GM12878 (cell line): ENCODE results near the gene UBR2. TPM values are rescaled to one million over a fixed set of nuclear protein-coding genes. Genes with fewer than 3 reads are reported as not detected.

Experiments
- ATAC-seq: fragments of 200-7000 bp; cut with Tn5 transposase; 3 replicates; pipeline ENCODE4 v1.9.1; 2020; ENCODE audit warnings: mild to moderate bottlenecking, moderate library complexity
- BruUV-seq: library from RNA; stranded (reverse); fragments of 400-500 nt; replicated peaks from 2 replicates; lab custom pipeline; 2021; lab: Mats Ljungman, UMichigan
- CTCF ChIA-PET: fragments of 300-600 bp; sonication (Branson Sonifier 250); formaldehyde crosslinking; extraction: SDS; loops from one replicate; lab custom pipeline; 2021; ENCODE audit warnings: inconsistent platforms; lab: Yijun Ruan, JAX
- POLR2A ChIA-PET: fragments of 350-600 bp; formaldehyde crosslinking; extraction: SDS; loops from one replicate; lab custom pipeline; 2021; ENCODE audit warnings: inconsistent platforms; lab: Charles Lee
- RAD21 ChIA-PET: fragments of 300-600 bp; sonication (Branson Sonifier 250); formaldehyde crosslinking; loops from one replicate; lab custom pipeline; 2023; ENCODE audit warnings: antibody characterized with exemption; ENCODE audit not compliant: unreplicated experiment; lab: Charles Lee
- SMC1A ChIA-PET: fragments of 300-600 bp; sonication (Branson Sonifier 250); formaldehyde crosslinking; loops from one replicate; lab custom pipeline; 2023; ENCODE audit not compliant: unreplicated experiment, uncharacterized antibody; lab: Charles Lee
- DNase-seq: peaks from one replicate; pipeline ENCODE4 v3.0.0-alpha.2; 2011; ENCODE audit warnings: low read depth, low spot score
- FAIRE-seq: peaks from 3 replicates; lab custom pipeline; 2011; peaks lifted over from hg19 to GRCh38; lab: Jason Lieb, UNC
- H2AFZ ChIP-seq: 2 replicates; pipeline ENCODE4 v1.6.0; 2011; ENCODE audit warnings: low read depth, low read length, control low read depth; ENCODE audit not compliant: control insufficient read depth
- H3K27ac ChIP-seq: 2 replicates; pipeline ENCODE4 v1.5.1; 2011; ENCODE audit warnings: control low read depth; ENCODE audit not compliant: control insufficient read depth, insufficient read depth
- H3K27me3 ChIP-seq, 2 experiments: replicated peaks in 1 of 2; 2 replicates each; pipeline versions ENCODE4 v1.6.0 to v1.6.1; 2011; ENCODE audit warnings: low read length in 1 of 2; ENCODE audit not compliant: control insufficient read depth in 2 of 2, insufficient read depth in 2 of 2
- H3K36me3 ChIP-seq, 2 experiments: 2 replicates each; pipeline ENCODE4 v1.5.1; 2011; ENCODE audit warnings: low read length in 1 of 2; ENCODE audit not compliant: control insufficient read depth in 2 of 2, insufficient read depth in 2 of 2
- H3K4me1 ChIP-seq: 2 replicates; pipeline ENCODE4 v1.6.1; 2011; ENCODE audit warnings: mild to moderate bottlenecking, low read length, moderate library complexity, mixed read lengths; ENCODE audit not compliant: control insufficient read depth, insufficient read depth
- H3K4me2 ChIP-seq: 2 replicates; pipeline ENCODE4 v1.6.0; 2011; ENCODE audit warnings: control low read depth; ENCODE audit not compliant: control insufficient read depth, insufficient read depth
- H3K4me3 ChIP-seq: fragments of 200-600 bp; sonication (generic); 2 replicates; pipeline ENCODE4 v1.5.1; 2016
- H3K79me2 ChIP-seq: 2 replicates; pipeline ENCODE4 v1.6.0; 2011; ENCODE audit warnings: low read length; ENCODE audit not compliant: control insufficient read depth, insufficient read depth
- H3K9ac ChIP-seq: 2 replicates; pipeline ENCODE4 v1.8.0; 2011; ENCODE audit warnings: low read length, control low read depth, mixed read lengths; ENCODE audit not compliant: control insufficient read depth, insufficient read depth
- H3K9me3 ChIP-seq: replicated peaks from 3 replicates; pipeline ENCODE4 v1.5.1; 2011; ENCODE audit warnings: mild to moderate bottlenecking, low read length; ENCODE audit not compliant: control insufficient read depth, insufficient read depth
- H4K20me1 ChIP-seq: 2 replicates; pipeline ENCODE4 v1.6.0; 2011; ENCODE audit not compliant: control insufficient read depth, insufficient read depth
- CHD4 ChIP-seq: fragments of 200-600 bp; sonication (generic); IDR thresholded peaks from 2 replicates; pipeline ENCODE4 v1.6.1; 2016; ENCODE audit warnings: mild to moderate bottlenecking
- CREB1 ChIP-seq: IDR thresholded peaks from 2 replicates; pipeline ENCODE4 v1.6.1; 2012; ENCODE audit warnings: low read depth, mild to moderate bottlenecking, inconsistent platforms
- CREM ChIP-seq: IDR thresholded peaks from 2 replicates; pipeline ENCODE4 v1.6.1; 2014; ENCODE audit warnings: antibody characterized with exemption, low read depth
- FOS ChIP-seq: IDR thresholded peaks from 3 replicates; pipeline ENCODE4 v1.6.1; 2011; ENCODE audit warnings: borderline replicate concordance; ENCODE audit not compliant: insufficient read length; ENCODE audit errors: extremely low read depth
- GATAD2B ChIP-seq: fragments of 450-650 bp; conservative IDR thresholded peaks from 2 replicates; pipeline ENCODE4 v1.6.1; 2017; ENCODE audit warnings: low read depth, mild to moderate bottlenecking, moderate library complexity
- MTA3 ChIP-seq: IDR thresholded peaks from 2 replicates; pipeline ENCODE4 v1.6.1; 2012; ENCODE audit warnings: low read length, inconsistent platforms, borderline replicate concordance
- NBN ChIP-seq: fragments of 450-650 bp; IDR thresholded peaks from 2 replicates; pipeline ENCODE4 v1.6.1; 2016
- PAX5 ChIP-seq: IDR thresholded peaks from 2 replicates; pipeline ENCODE4 v1.6.1; 2011; ENCODE audit warnings: low read depth, low read length, borderline replicate concordance
- PML ChIP-seq: IDR thresholded peaks from 2 replicates; pipeline ENCODE4 v1.6.1; 2012; ENCODE audit warnings: low read length, inconsistent platforms
- RB1 ChIP-seq: fragments of 450-650 bp; formaldehyde crosslinking; IDR thresholded peaks from 2 replicates; pipeline ENCODE4 v1.6.1; 2017; ENCODE audit warnings: mild to moderate bottlenecking, borderline replicate concordance
- SMAD1 ChIP-seq: fragments of 450-650 bp; IDR thresholded peaks from 2 replicates; pipeline ENCODE4 v1.6.1; 2018; ENCODE audit warnings: mild to moderate bottlenecking, low read depth; ENCODE audit not compliant: partially characterized antibody
- SMC3 ChIP-seq: IDR thresholded peaks from 2 replicates; pipeline ENCODE4 v1.6.1; 2011; ENCODE audit warnings: low read length, improper control_type of control experiment, borderline replicate concordance
- ZNF24 ChIP-seq: fragments of 450-650 bp; IDR thresholded peaks from 2 replicates; pipeline ENCODE4 v1.6.1; 2017; ENCODE audit warnings: antibody characterized with exemption, mild to moderate bottlenecking
- WGBS: methylation state at CpG from one replicate; pipeline ENCODE4 v1.1.6; 2016; ENCODE audit warnings: low lambda C conversion rate; ENCODE audit not compliant: insufficient replicate concordance, insufficient coverage; ENCODE audit errors: missing lambda C conversion rate; 5-methylcytosine and 5-hydroxymethylcytosine counted together
- in situ Hi-C: fragments of 300-500 bp; cut with MboI; formaldehyde crosslinking; loops from 9 replicates; pipeline ENCODE4 v1.14.3; 2018; ENCODE audit warnings: mixed read lengths
- intact Hi-C: fragments of 100-400 bp; cut with micrococcal nuclease; formaldehyde crosslinking; loops from one replicate; pipeline ENCODE4 v1.14.2; 2022; ENCODE audit not compliant: unreplicated experiment
- polyA plus RNA-seq, 11 experiments: library from polyadenylated mRNA; depleted of rRNA in 4 of 11; unstranded in 6 of 11; stranded (reverse) in 5 of 11; fragments of >200 nt; fragmentation: Nextera tagmentation in 4 of 11; fragmentation: Illumina TruSeq in 1 of 11; extraction: Ambion mirVana in 4 of 11; extraction: Trizol in 1 of 11; gene quantifications; 1 replicate in 1 of 11; 2 replicates in 10 of 11; pipeline versions ENCODE4 v1.2.1 to v1.2.3, GENCODE V29; 2011 to 2016; ENCODE audit warnings: inconsistent platforms in 2 of 11, missing spikeins in 2 of 11, low read depth in 1 of 11
- total RNA-seq, 4 experiments: library from RNA; depleted of rRNA in 3 of 4; stranded (reverse); fragments of >200 nt in 3 of 4; fragmentation: Illumina TruSeq in 1 of 4; extraction: Trizol in 1 of 4; gene quantifications; 2 replicates each; pipeline versions ENCODE4 v1.2.1 to v1.2.3, GENCODE V29; 2013 to 2021
- TF ChIP-seq, protein P1 (sequence below): fragments of 150-350 bp; IDR thresholded peaks from 2 replicates; pipeline ENCODE4 v1.6.1; 2014; ENCODE audit warnings: mild to moderate bottlenecking, low read depth, low read length
- TF ChIP-seq, protein P2 (sequence below): fragments of 450-650 bp; formaldehyde crosslinking; IDR thresholded peaks from 2 replicates; pipeline ENCODE4 v1.4.0; 2020; ENCODE audit warnings: mild to moderate bottlenecking, moderate library complexity
- TF ChIP-seq, protein P3 (sequence below): fragments of 450-650 bp; IDR thresholded peaks from 2 replicates; pipeline ENCODE4 v1.6.1; 2017; ENCODE audit warnings: low read depth, mild to moderate bottlenecking, moderate library complexity

UBR2 gene
- total and polyA plus RNA-seq, 10 of the 15 experiments (the other 5 are each of a cell fraction or from before 2014, with no cell fraction given) = 2.3 to 18.4 (median 9.6) TPM

DNA sequence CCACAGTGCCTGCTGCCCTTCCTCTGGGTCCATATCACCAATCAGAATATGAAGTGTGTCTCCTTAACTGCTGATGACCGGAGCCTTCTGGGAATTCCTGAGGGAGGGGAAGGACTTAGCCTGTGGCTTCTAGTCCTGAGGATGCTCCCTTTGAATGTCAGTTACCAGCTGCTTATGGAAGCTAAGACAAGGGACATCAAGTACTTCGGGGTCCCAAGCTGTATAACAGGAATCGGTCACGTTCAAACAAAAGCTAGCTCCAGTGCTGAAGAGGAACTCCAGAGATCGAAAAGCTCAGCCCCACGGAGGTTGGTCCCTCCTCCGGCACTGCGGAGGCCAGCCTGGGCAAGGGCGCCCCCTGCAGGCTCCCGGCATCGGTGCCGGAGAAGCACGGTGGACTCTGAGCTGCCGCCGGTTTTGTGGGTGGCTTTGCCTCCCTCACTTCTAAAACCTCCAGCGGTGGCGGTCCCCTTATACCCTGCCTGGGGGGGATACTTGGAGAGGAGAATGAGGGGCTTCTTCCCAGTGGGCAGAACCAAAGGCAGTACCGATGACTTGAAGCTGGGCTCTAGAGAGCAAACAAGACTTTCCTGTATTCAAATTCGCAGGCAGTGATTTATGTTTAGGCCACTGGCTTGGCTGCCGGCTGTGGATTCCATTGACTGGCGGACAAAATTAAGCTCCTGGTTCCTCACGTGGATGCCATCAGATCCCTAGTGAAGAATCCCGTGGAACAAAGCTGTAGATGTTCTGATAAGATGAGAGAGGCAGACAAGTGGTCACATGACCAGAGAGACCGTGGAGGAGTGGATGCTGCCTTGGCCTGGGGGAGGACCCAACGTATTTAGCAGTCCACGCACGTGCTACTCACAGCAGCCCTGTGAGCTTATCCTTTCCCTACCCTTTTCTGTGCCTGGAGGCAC, 16.2 kb upstream of the UBR2 start:
- BruUV-seq = no TSS peak
- no peaks in the 10 kb centered on the region for H3K9me3 ChIP-seq
- 4% methylated on average over 27 of the region's 27 CpGs for WGBS
- peak overlapping the region; percentile 100 for H2AFZ ChIP-seq
- SMC1A ChIA-PET = interaction anchor here (0.6 to 6.1 kb wide), 58 partner anchors 8 to 379 kb away, joined by 3 to 60 read pairs (median 4); partner anchors contain the start of gene UBR2
- H3K27ac ChIP-seq = no peak overlapping the region
- H3K4me3 ChIP-seq = peak overlapping the region; percentile 59
- no peaks in the 10 kb centered on the region for H3K27me3 ChIP-seq
- peak overlapping the region; percentile 64 for H3K9ac ChIP-seq
- in situ Hi-C loops (loop anchor here (5.0 kb wide), 2 partner anchors 240 to 285 kb away; no protein-coding TSS in a partner anchor), intact Hi-C loops (loop anchor here (1.0 to 5.0 kb wide), 5 partner anchors 40 to 330 kb away; partner anchors contain the start of gene MRPS10)
- RAD21 ChIA-PET = interaction anchor here (0.5 to 4.6 kb wide), 76 partner anchors 8 to 548 kb away, joined by 3 to 77 read pairs (median 5); partner anchors contain the start of genes GUCA1B, MRPS10, RPL7L1 and TRERF1
- peak overlapping the region; percentile 94 for H3K4me2 ChIP-seq
- H3K79me2 ChIP-seq = no peaks in the 10 kb centered on the region
- no peaks in the 10 kb centered on the region for H4K20me1 ChIP-seq
- H3K36me3 ChIP-seq = no peaks in the 10 kb centered on the region
- ATAC-seq (peak; percentile 100), FAIRE-seq (peak; percentile 90), DNase-seq (no peak)
- POLR2A ChIA-PET = interaction anchor here (0.5 to 1.6 kb wide), 9 partner anchors 16 to 644 kb away, joined by 3 to 6 read pairs (median 4); partner anchors contain the start of gene UBR2
- CTCF ChIA-PET = interaction anchor here (0.6 to 5.9 kb wide), 104 partner anchors 10 to 503 kb away, joined by 3 to 123 read pairs (median 5); partner anchors contain the start of genes MRPS10, TRERF1 and UBR2
- H3K4me1 ChIP-seq = peaks cover 10% of the 10 kb centered on the region
- TF ChIP-seq ZNF24 (0 out of 2 replicates have a peak, but pooled peaks have one; percentile 24), RB1 (peak; percentile 75; the same call in 1 of the 2 replicates), NBN (peak; percentile 48; the same call in 1 of the 2 replicates), PML (no peak), CHD4 (no peak), GATAD2B (no peak), PAX5 (no peak), CREB1 (0 out of 2 replicates have a peak, but pooled peaks have one; percentile 25), SMC3 (peak; percentile 87), CREM (no peak), SMAD1 (no peak), FOS (no peak), MTA3 (no peak)
- TF ChIP-seq, protein P1, sequence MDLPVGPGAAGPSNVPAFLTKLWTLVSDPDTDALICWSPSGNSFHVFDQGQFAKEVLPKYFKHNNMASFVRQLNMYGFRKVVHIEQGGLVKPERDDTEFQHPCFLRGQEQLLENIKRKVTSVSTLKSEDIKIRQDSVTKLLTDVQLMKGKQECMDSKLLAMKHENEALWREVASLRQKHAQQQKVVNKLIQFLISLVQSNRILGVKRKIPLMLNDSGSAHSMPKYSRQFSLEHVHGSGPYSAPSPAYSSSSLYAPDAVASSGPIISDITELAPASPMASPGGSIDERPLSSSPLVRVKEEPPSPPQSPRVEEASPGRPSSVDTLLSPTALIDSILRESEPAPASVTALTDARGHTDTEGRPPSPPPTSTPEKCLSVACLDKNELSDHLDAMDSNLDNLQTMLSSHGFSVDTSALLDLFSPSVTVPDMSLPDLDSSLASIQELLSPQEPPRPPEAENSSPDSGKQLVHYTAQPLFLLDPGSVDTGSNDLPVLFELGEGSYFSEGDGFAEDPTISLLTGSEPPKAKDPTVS = 0 out of 2 replicates have a peak, but pooled peaks have one; percentile 61
- TF ChIP-seq, protein P2, sequence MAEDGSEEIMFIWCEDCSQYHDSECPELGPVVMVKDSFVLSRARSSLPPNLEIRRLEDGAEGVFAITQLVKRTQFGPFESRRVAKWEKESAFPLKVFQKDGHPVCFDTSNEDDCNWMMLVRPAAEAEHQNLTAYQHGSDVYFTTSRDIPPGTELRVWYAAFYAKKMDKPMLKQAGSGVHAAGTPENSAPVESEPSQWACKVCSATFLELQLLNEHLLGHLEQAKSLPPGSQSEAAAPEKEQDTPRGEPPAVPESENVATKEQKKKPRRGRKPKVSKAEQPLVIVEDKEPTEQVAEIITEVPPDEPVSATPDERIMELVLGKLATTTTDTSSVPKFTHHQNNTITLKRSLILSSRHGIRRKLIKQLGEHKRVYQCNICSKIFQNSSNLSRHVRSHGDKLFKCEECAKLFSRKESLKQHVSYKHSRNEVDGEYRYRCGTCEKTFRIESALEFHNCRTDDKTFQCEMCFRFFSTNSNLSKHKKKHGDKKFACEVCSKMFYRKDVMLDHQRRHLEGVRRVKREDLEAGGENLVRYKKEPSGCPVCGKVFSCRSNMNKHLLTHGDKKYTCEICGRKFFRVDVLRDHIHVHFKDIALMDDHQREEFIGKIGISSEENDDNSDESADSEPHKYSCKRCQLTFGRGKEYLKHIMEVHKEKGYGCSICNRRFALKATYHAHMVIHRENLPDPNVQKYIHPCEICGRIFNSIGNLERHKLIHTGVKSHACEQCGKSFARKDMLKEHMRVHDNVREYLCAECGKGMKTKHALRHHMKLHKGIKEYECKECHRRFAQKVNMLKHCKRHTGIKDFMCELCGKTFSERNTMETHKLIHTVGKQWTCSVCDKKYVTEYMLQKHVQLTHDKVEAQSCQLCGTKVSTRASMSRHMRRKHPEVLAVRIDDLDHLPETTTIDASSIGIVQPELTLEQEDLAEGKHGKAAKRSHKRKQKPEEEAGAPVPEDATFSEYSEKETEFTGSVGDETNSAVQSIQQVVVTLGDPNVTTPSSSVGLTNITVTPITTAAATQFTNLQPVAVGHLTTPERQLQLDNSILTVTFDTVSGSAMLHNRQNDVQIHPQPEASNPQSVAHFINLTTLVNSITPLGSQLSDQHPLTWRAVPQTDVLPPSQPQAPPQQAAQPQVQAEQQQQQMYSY = no peak
- TF ChIP-seq, protein P3, sequence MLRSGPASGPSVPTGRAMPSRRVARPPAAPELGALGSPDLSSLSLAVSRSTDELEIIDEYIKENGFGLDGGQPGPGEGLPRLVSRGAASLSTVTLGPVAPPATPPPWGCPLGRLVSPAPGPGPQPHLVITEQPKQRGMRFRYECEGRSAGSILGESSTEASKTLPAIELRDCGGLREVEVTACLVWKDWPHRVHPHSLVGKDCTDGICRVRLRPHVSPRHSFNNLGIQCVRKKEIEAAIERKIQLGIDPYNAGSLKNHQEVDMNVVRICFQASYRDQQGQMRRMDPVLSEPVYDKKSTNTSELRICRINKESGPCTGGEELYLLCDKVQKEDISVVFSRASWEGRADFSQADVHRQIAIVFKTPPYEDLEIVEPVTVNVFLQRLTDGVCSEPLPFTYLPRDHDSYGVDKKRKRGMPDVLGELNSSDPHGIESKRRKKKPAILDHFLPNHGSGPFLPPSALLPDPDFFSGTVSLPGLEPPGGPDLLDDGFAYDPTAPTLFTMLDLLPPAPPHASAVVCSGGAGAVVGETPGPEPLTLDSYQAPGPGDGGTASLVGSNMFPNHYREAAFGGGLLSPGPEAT = 0 out of 2 replicates have a peak, but pooled peaks have one; percentile 46
